DOHH2 (cell line): ENCODE data around the gene RNASE3.

Experiments used
- CTCF ChIP-seq: fragments of 200-600 bp; sonication (generic); IDR thresholded peaks from one replicate; pipeline ENCODE4 v1.5.1; 2014; ENCODE audit warnings: antibody characterized with exemption, mild to moderate bottlenecking, low read depth, low read length; ENCODE audit not compliant: poor library complexity, severe bottlenecking
- EZH2phosphoT487 ChIP-seq: fragments of 200-600 bp; sonication (generic); IDR thresholded peaks from 2 replicates; pipeline ENCODE4 v1.6.1; 2017; ENCODE audit warnings: borderline replicate concordance, mild to moderate bottlenecking, antibody characterized with exemption, low read length, moderate library complexity, mixed read lengths

GRCh38 chr14:20866963-20867362, 24.2 kb upstream of the RNASE3 start:
- TF ChIP-seq CTCF (peak; percentile 53), EZH2phosphoT487 (no peak)
